Measurements from ENCODE around the gene GATAD2A. TPM values are rescaled to one million over a fixed set of nuclear protein-coding genes. Genes with fewer than 3 reads are reported as not detected.
A peak's percentile ranks its signal among the peaks of the same experiment; 100 is the strongest.

GATAD2A gene
- total and polyA plus RNA-seq, 2 of the 13 experiments (the other 11 are each of a cell fraction or from before 2014, with no cell fraction given), result 16.8 to 28.6 TPM

DNA sequence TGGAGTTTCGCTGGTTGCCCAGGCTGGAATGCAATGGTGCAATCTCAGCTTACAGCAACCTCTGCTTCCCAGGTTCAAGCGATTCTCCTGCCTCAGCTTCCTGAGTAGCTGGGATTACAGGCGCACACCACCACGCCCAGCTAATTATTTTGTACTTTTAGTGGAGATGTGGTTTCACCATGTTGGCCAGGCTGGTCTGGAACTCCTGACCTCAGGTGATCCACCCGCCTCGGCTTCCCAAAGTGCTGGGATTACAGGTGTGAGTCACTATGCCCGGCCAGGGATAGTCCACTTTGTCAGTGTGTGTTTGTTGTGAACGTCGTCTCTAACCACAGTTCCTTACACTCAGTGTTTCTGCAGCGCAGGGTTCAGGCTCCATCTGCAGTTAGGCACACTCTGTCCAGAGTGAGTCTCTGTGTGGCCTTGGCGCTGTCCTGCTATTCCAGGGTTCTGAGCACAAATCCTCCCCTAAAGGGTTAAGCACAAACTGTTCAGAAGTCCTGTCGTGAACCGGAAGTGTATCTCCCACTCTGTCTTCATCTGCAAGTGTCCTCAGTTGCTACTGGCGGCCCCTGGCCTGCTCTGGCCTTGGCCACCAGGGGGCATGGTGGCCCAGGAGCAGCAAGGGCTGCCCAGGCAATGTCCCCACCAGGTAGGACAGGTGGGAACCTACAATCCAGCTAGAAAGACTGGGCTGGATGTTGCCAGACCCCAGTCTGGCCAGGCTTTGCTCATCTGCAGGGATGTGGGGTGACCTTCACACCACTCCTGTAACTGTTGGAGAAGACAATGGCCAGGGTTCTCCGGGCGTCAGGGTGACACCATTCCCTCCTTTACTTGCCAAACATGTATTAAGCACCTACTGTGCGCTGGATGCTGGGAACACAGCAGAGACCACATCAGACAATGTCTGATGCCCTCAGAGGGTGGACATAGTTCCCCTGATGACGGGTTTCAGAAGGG is 38.8 kb upstream of the GATAD2A start (continued):
- TF ChIP-seq, protein P1, sequence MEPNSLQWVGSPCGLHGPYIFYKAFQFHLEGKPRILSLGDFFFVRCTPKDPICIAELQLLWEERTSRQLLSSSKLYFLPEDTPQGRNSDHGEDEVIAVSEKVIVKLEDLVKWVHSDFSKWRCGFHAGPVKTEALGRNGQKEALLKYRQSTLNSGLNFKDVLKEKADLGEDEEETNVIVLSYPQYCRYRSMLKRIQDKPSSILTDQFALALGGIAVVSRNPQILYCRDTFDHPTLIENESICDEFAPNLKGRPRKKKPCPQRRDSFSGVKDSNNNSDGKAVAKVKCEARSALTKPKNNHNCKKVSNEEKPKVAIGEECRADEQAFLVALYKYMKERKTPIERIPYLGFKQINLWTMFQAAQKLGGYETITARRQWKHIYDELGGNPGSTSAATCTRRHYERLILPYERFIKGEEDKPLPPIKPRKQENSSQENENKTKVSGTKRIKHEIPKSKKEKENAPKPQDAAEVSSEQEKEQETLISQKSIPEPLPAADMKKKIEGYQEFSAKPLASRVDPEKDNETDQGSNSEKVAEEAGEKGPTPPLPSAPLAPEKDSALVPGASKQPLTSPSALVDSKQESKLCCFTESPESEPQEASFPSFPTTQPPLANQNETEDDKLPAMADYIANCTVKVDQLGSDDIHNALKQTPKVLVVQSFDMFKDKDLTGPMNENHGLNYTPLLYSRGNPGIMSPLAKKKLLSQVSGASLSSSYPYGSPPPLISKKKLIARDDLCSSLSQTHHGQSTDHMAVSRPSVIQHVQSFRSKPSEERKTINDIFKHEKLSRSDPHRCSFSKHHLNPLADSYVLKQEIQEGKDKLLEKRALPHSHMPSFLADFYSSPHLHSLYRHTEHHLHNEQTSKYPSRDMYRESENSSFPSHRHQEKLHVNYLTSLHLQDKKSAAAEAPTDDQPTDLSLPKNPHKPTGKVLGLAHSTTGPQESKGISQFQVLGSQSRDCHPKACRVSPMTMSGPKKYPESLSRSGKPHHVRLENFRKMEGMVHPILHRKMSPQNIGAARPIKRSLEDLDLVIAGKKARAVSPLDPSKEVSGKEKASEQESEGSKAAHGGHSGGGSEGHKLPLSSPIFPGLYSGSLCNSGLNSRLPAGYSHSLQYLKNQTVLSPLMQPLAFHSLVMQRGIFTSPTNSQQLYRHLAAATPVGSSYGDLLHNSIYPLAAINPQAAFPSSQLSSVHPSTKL (CRISPR knock-in tag; IDR thresholded peaks at IDR 0.05), result peak; percentile 62
- TF ChIP-seq ZNF362 (CRISPR knock-in tag; IDR thresholded peaks at IDR 0.05; ENCODE audit: borderline replicate concordance), result no peak
- no peak for TF ChIP-seq ZNF10 (CRISPR knock-in tag; IDR thresholded peaks at IDR 0.05; ENCODE audit: borderline replicate concordance, low read depth)
- TF ChIP-seq TCF7 (IDR thresholded peaks at IDR 0.05; ENCODE audit: low read depth), result no peak
- 0 out of 2 replicates have a peak, but pooled peaks have one; percentile 44 for TF ChIP-seq ZNF746 (CRISPR knock-in tag; IDR thresholded peaks at IDR 0.05)
- TF ChIP-seq GLI4 (CRISPR knock-in tag; IDR thresholded peaks at IDR 0.05; ENCODE audit: borderline replicate concordance), result 0 out of 2 replicates have a peak, but pooled peaks have one; percentile 42
- TF ChIP-seq PHF20 (CRISPR knock-in tag; IDR thresholded peaks at IDR 0.05), result peak; percentile 91
- no peak for TF ChIP-seq BRCA1 (CRISPR knock-in tag; IDR thresholded peaks at IDR 0.05)
- TF ChIP-seq HNRNPL (IDR thresholded peaks at IDR 0.05; ENCODE audit: low read depth, low read length), result no peak
- 0 out of 2 replicates have a peak, but pooled peaks have one; percentile 34 for TF ChIP-seq SRF (IDR thresholded peaks at IDR 0.05; ENCODE audit: low read depth, low read length)
- no peak for TF ChIP-seq CCAR2 (optimal IDR thresholded peaks at IDR 0.05; ENCODE audit: low read depth, low read length)
- TF ChIP-seq ZNF891 (CRISPR knock-in tag; IDR thresholded peaks at IDR 0.05), result peak; percentile 71; the same call in 1 of the 2 replicates
- TF ChIP-seq PTBP1 (IDR thresholded peaks at IDR 0.05; ENCODE audit: low read depth, low read length, poor library complexity, severe bottlenecking), result no peak
- TF ChIP-seq, protein P2, sequence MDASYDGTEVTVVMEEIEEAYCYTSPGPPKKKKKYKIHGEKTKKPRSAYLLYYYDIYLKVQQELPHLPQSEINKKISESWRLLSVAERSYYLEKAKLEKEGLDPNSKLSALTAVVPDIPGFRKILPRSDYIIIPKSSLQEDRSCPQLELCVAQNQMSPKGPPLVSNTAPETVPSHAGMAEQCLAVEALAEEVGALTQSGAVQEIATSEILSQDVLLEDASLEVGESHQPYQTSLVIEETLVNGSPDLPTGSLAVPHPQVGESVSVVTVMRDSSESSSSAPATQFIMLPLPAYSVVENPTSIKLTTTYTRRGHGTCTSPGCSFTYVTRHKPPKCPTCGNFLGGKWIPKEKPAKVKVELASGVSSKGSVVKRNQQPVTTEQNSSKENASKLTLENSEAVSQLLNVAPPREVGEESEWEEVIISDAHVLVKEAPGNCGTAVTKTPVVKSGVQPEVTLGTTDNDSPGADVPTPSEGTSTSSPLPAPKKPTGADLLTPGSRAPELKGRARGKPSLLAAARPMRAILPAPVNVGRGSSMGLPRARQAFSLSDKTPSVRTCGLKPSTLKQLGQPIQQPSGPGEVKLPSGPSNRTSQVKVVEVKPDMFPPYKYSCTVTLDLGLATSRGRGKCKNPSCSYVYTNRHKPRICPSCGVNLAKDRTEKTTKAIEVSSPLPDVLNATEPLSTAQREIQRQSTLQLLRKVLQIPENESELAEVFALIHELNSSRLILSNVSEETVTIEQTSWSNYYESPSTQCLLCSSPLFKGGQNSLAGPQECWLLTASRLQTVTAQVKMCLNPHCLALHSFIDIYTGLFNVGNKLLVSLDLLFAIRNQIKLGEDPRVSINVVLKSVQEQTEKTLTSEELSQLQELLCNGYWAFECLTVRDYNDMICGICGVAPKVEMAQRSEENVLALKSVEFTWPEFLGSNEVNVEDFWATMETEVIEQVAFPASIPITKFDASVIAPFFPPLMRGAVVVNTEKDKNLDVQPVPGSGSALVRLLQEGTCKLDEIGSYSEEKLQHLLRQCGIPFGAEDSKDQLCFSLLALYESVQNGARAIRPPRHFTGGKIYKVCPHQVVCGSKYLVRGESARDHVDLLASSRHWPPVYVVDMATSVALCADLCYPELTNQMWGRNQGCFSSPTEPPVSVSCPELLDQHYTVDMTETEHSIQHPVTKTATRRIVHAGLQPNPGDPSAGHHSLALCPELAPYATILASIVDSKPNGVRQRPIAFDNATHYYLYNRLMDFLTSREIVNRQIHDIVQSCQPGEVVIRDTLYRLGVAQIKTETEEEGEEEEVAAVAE (CRISPR knock-in tag; IDR thresholded peaks at IDR 0.05; ENCODE audit: borderline replicate concordance), result peak; percentile 77; the same call in 1 of the 2 replicates
- peak; percentile 52 for TF ChIP-seq UBTF (CRISPR knock-in tag; IDR thresholded peaks at IDR 0.05)
- TF ChIP-seq ZNF629 (CRISPR knock-in tag; conservative IDR thresholded peaks at IDR 0.05), result peak; percentile 32; the same call in 1 of the 2 replicates
